ENCODE data around the gene UBALD1. TPM values are rescaled to one million over a fixed set of nuclear protein-coding genes. Genes with fewer than 3 reads are reported as not detected.

UBALD1 gene
- total and polyA plus RNA-seq, 10 of the 15 experiments (the other 5 are each of a cell fraction or from before 2014, with no cell fraction given): 0.05 to 32.7 (median 5.1) TPM

- TF ChIP-seq IRF3 (IDR thresholded peaks at IDR 0.05) (peak; percentile 75), PKNOX1 (IDR thresholded peaks at IDR 0.05) (peak; percentile 97), BRCA1 (IDR thresholded peaks at IDR 0.05; ENCODE audit: low read depth, low read length) (peak; percentile 88), USF1 (IDR thresholded peaks at IDR 0.05; ENCODE audit: borderline replicate concordance, extremely low read length, insufficient read depth, low read depth, low read length) (no peak), FOXM1 (IDR thresholded peaks at IDR 0.05; ENCODE audit: low read depth, low read length) (no peak), NFXL1 (IDR thresholded peaks at IDR 0.05; ENCODE audit: borderline replicate concordance) (no peak), IRF5 (IDR thresholded peaks at IDR 0.05; ENCODE audit: borderline replicate concordance) (peak; percentile 82), CHD1 (IDR thresholded peaks at IDR 0.05; ENCODE audit: low read depth, low read length) (no peak), ZBTB40 (IDR thresholded peaks at IDR 0.05; ENCODE audit: borderline replicate concordance) (peak; percentile 79; the same call in 1 of the 2 replicates), TCF12 (IDR thresholded peaks at IDR 0.05; ENCODE audit: low read depth, low read length) (no peak), HDGF (IDR thresholded peaks at IDR 0.05) (peak; percentile 61; the same call in 1 of the 2 replicates), CREM (IDR thresholded peaks at IDR 0.05; ENCODE audit: low read depth) (peak; percentile 97), IRF4 (IDR thresholded peaks at IDR 0.05; ENCODE audit: low read depth, low read length) (no peak)
Measured at GRCh38 chr16:4616047-4616811, 1.5 kb upstream of the UBALD1 start (continued).

All from GM12878 (cell line).